Ascending aorta (tissue), 2 donors: ENCODE results near the gene OPTC. TPM values are rescaled to one million over a fixed set of nuclear protein-coding genes. Genes with fewer than 3 reads are reported as not detected.

Source experiments
- DNase-seq, 2 donors: peaks; one replicate each; pipeline ENCODE4 v3.0.0-alpha.2; 2019; ENCODE audit warnings: low spot score in 2 of 2
- H3K27ac ChIP-seq, 2 donors: fragments of 200-600 bp; sonication (generic); one replicate each; pipeline ENCODE4 v1.5.1; 2016 to 2017; ENCODE audit warnings: mild to moderate bottlenecking in 1 of 2
- H3K27me3 ChIP-seq: fragments of 200-600 bp; sonication (generic); one replicate; pipeline ENCODE4 v1.5.1; 2017
- H3K36me3 ChIP-seq, 2 donors: fragments of 200-600 bp; sonication (generic); one replicate each; pipeline ENCODE4 v1.5.1; 2016
- H3K4me1 ChIP-seq, 2 donors: fragments of 200-600 bp; sonication (generic); one replicate each; pipeline ENCODE4 v1.5.1; 2016 to 2017; ENCODE audit warnings: mild to moderate bottlenecking in 1 of 2
- H3K4me3 ChIP-seq, 2 donors: fragments of 200-600 bp; sonication (generic); one replicate each; pipeline ENCODE4 v1.5.1; 2016 to 2017; ENCODE audit warnings: mild to moderate bottlenecking in 1 of 2
- H3K9me3 ChIP-seq, 2 donors: fragments of 200-600 bp; sonication (generic); one replicate each; pipeline ENCODE4 v1.5.1; 2016
- intact Hi-C: fragments of 100-400 bp; cut with DNase I; formaldehyde crosslinking; loops from one replicate; pipeline ENCODE4 v1.15.1; 2023
- total RNA-seq: library from RNA; depleted of rRNA; stranded (reverse); fragments of >200 nt; gene quantifications from one replicate; pipeline ENCODE4 v1.1.0, GENCODE V29; 2016
- TF ChIP-seq, protein P1 (sequence below), 3 experiments: fragments of 200-600 bp in 2 of 3; fragments of 450-650 bp in 1 of 3; sonication (generic) in 2 of 3; IDR thresholded peaks; one replicate each; pipeline ENCODE4 v1.5.1; 2016 to 2019; ENCODE audit warnings: antibody characterized with exemption in 3 of 3, mild to moderate bottlenecking in 1 of 3, moderate library complexity in 1 of 3

The OPTC gene
- total RNA-seq, 1 donor from 2014 or later: not detected

DNA sequence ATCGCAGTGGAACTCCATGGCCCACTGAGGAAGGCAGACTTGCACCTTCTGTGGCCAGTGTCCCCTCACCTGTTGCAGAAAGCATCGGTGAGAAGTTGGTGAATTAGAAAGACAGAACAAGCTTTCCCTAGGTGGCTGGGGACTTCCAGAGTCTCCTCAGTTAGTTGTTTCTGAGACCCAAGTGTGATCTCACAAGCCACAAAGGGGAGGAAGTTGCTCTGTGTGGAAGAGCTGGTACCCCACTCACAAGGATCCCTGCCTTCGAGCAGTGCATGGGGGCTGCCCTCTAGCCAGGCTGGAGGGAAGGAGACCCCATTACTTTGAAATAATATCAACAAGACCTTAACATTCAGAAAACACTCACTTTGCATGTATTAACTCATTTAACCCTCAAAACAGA lies 16.2 kb upstream of the OPTC start:
- H3K4me1 ChIP-seq: peaks cover 12 to 31% of the 10 kb centered on the region in 2 donors

DNA sequence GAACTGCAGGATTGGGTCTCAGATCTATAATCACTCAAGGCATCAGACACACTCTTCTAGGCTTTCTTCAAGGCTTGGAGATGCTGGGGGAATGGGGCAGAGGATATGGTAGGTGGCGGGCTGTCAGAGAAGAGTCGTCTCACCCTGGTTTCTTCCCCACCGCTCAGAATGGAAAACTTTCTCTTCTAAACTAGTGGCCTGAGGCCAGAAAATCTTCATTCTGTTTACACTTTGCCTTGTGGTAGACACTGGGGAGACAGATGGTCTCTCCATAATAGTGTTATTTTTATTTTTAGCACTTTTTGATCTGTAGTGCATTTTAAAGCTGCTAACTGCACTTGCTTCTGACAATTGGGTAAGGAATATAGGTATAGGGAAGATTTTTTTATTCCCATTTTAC lies 15.7 kb upstream of the OPTC start:
- Histone ChIP-seq H3K27ac (peak overlapping the region; percentile 88 to 92), H3K36me3 (peaks cover 6 to 10% of the 10 kb centered on the region in 2 donors), H3K4me1 (peaks cover 14 to 36% of the 10 kb centered on the region in 2 donors), H3K9me3 (no peaks in the 10 kb centered on the region), H3K27me3 (no peaks in the 10 kb centered on the region), H3K4me3 (peak overlapping the region; percentile 56 to 63)
- intact Hi-C loops: no loop called here
- TF ChIP-seq, protein P1, sequence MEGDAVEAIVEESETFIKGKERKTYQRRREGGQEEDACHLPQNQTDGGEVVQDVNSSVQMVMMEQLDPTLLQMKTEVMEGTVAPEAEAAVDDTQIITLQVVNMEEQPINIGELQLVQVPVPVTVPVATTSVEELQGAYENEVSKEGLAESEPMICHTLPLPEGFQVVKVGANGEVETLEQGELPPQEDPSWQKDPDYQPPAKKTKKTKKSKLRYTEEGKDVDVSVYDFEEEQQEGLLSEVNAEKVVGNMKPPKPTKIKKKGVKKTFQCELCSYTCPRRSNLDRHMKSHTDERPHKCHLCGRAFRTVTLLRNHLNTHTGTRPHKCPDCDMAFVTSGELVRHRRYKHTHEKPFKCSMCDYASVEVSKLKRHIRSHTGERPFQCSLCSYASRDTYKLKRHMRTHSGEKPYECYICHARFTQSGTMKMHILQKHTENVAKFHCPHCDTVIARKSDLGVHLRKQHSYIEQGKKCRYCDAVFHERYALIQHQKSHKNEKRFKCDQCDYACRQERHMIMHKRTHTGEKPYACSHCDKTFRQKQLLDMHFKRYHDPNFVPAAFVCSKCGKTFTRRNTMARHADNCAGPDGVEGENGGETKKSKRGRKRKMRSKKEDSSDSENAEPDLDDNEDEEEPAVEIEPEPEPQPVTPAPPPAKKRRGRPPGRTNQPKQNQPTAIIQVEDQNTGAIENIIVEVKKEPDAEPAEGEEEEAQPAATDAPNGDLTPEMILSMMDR (IDR thresholded peaks at IDR 0.05): no peak
- no peak for DNase-seq

More for the DNA sequence above, 16.2 kb upstream of the OPTC start:
- Histone ChIP-seq H3K27ac (peak overlapping the region; percentile 88 to 92), H3K36me3 (peaks cover 2 to 5% of the 10 kb centered on the region in 2 donors), H3K27me3 (no peaks in the 10 kb centered on the region), H3K9me3 (no peaks in the 10 kb centered on the region), H3K4me3 (peak overlapping the region; percentile 56 to 63)
- intact Hi-C loops: no loop called here
- DNase-seq: no peak
- TF ChIP-seq, protein P1 (IDR thresholded peaks at IDR 0.05): no peak

DNA sequence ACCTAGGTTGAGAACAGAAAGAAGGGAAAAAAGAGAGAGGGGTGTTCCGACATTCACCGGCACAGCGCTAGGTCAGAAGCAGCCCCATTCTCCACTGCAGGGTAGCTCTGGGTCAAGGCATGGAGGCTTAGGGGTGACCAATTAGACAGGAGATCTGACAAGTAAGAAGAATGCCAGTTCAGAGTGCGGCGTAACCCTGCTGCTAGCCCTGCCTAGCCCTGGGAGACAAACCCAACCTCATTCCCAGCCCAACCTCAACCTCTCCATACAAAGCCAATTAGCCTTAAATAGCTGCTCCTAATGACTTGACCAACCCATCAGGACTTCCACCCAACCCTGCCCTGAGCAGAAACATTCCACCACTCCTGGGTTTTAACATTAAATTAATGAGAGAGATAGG lies 15.0 kb upstream of the OPTC start:
- Histone ChIP-seq H3K27me3 (no peaks in the 10 kb centered on the region), H3K4me1 (peaks cover 19 to 44% of the 10 kb centered on the region in 2 donors), H3K36me3 (peaks cover 14 to 17% of the 10 kb centered on the region in 2 donors), H3K27ac (peak overlapping the region; percentile 88 to 92), H3K9me3 (no peaks in the 10 kb centered on the region), H3K4me3 (peak overlapping the region; percentile 56 to 63)
- no peak for DNase-seq
- TF ChIP-seq, protein P1 (IDR thresholded peaks at IDR 0.05): no peak
- intact Hi-C loops: no loop called here

DNA sequence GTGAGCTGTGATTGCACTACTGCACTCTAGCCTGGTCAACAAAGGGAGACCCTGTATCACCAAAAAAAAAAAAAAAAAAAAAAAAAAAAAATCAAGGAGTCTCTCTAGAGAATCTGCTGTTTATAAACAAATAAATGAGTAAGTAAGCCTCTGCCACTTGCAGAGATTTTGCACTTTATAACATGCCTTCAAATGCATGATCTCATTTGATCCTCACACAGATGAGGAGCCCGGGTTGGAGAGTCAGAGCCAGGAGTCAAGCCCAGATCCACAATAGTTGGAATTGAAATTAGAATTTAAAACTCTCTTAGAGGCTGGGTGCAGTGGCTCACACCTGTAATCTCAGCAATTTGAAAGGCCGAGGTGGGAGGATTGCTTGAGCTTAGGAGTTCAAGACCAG lies 14.3 kb upstream of the OPTC start:
- H3K4me1 ChIP-seq: peaks cover 25 to 45% of the 10 kb centered on the region in 2 donors
- H3K4me3 ChIP-seq: peak overlapping the region; percentile 56 to 63
- intact Hi-C loops: loop anchor here (1.0 to 2.0 kb wide), 3 partner anchors 12 to 73 kb away; no protein-coding TSS in a partner anchor

DNA sequence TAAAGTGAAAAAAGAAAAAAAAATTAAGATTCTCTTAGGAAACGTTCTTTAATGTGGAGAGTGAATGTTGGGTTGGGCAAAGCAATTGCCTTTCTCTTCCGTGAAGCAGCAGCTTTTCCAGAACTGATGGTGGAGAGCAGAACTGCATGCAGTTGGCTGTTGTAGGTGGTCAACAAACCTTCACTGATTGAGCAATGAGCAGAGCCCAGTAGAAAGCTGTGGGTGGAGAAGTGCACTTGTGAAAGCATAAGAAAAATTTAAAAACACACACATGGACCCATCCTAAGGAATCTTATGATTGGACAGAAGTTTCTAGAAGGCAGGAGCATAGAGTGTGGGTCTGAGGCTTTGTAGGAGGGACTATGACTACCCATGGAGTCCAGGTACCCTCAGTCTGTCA lies 13.9 kb upstream of the OPTC start:
- intact Hi-C loops: loop anchor here (1.0 to 2.0 kb wide), 3 partner anchors 13 to 73 kb away; no protein-coding TSS in a partner anchor
- Histone ChIP-seq H3K4me1 (peaks cover 25 to 44% of the 10 kb centered on the region in 2 donors), H3K9me3 (no peaks in the 10 kb centered on the region), H3K27ac (peak overlapping the region; percentile 88 to 92), H3K36me3 (peaks cover 25 to 28% of the 10 kb centered on the region in 2 donors), H3K27me3 (no peaks in the 10 kb centered on the region), H3K4me3 (peak overlapping the region; percentile 56 to 63)
- TF ChIP-seq, protein P1 (IDR thresholded peaks at IDR 0.05): peak; percentile 27 to 37 (median 28)
- peak in 1 of 2 donors; percentile 80 for DNase-seq

More for the DNA sequence above, 14.3 kb upstream of the OPTC start:
- H3K27ac ChIP-seq: peak overlapping the region; percentile 88 to 92
- H3K36me3 ChIP-seq: peaks cover 21 to 24% of the 10 kb centered on the region in 2 donors
- H3K27me3 ChIP-seq: no peaks in the 10 kb centered on the region
- TF ChIP-seq, protein P1 (IDR thresholded peaks at IDR 0.05): no peak
- no peak for DNase-seq
- no peaks in the 10 kb centered on the region for H3K9me3 ChIP-seq
